A549 (cell line): ENCODE measurements around the gene LMNTD1. TPM values are rescaled to one million over a fixed set of nuclear protein-coding genes. Genes with fewer than 3 reads are reported as not detected.

ENCODE experiments used
- ATAC-seq, 2 experiments: fragments of 200-7000 bp in 1 of 2; fragments of >200 bp in 1 of 2; cut with Nextera tagmentation in 1 of 2; cut with Tn5 transposase in 1 of 2; 3 replicates each; pipeline versions ENCODE4 v1.8.0 to v1.9.1; 2018 to 2020; ENCODE audit warnings: mild to moderate bottlenecking in 1 of 2, moderate library complexity in 1 of 2
- CTCF ChIA-PET: fragments of 300-600 bp; sonication (Branson Sonifier 250); formaldehyde crosslinking; extraction: SDS; loops from one replicate; lab custom pipeline; 2021; ENCODE audit warnings: antibody characterized with exemption, inconsistent platforms; lab: Yijun Ruan, JAX
- POLR2A ChIA-PET: fragments of 350-600 bp; formaldehyde crosslinking; extraction: SDS; loops from one replicate; lab custom pipeline; 2021; ENCODE audit warnings: antibody characterized with exemption, inconsistent platforms; lab: Yijun Ruan, JAX
- DNase-seq, 2 experiments: peaks; one replicate each; pipeline versions ENCODE4 v3.0.0 to v3.0.0-alpha.2; 2011 to 2016; ENCODE audit warnings: low read depth in 1 of 2, low spot score in 1 of 2
- FAIRE-seq: peaks from 2 replicates; lab custom pipeline; 2011; peaks lifted over from hg19 to GRCh38; lab: Jason Lieb, UNC
- H3K27ac ChIP-seq, 2 experiments: fragments of >200 bp; sonication (Bioruptor Twin); formaldehyde crosslinking; 3 replicates each; pipeline ENCODE4 v1.5.1; 2016 to 2017
- H3K4me1 ChIP-seq: fragments of >200 bp; sonication (Bioruptor Twin); formaldehyde crosslinking; 3 replicates; pipeline ENCODE4 v1.6.1; 2016
- H3K4me2 ChIP-seq: fragments of >200 bp; sonication (Bioruptor Twin); formaldehyde crosslinking; 3 replicates; pipeline ENCODE4 v1.6.1; 2016
- H3K4me3 ChIP-seq: fragments of >200 bp; sonication (Bioruptor Twin); formaldehyde crosslinking; 3 replicates; pipeline ENCODE4 v1.5.1; 2016
- H3K9me3 ChIP-seq: fragments of >200 bp; sonication (Bioruptor Twin); formaldehyde crosslinking; 3 replicates; pipeline ENCODE4 v1.6.1; 2016
- BHLHE40 ChIP-seq: IDR thresholded peaks from 2 replicates; pipeline ENCODE4 v1.6.1; 2012; ENCODE audit warnings: low read depth, low read length, inconsistent platforms
- CBX2 ChIP-seq: fragments of 200-600 bp; sonication (generic); IDR thresholded peaks from 2 replicates; pipeline ENCODE4 v1.6.1; 2016; ENCODE audit warnings: low read depth, mild to moderate bottlenecking, borderline replicate concordance
- CBX8 ChIP-seq: fragments of 200-600 bp; sonication (generic); IDR thresholded peaks from 2 replicates; pipeline ENCODE4 v1.6.1; 2016
- CHD4 ChIP-seq: fragments of 200-600 bp; sonication (generic); IDR thresholded peaks from 2 replicates; pipeline ENCODE4 v1.6.1; 2016; ENCODE audit warnings: antibody characterized with exemption, mild to moderate bottlenecking, borderline replicate concordance
- CTCF ChIP-seq: fragments of >200 bp; sonication (Bioruptor Twin); formaldehyde crosslinking; IDR thresholded peaks from 3 replicates; pipeline ENCODE4 v1.5.1; 2016
- EHF ChIP-seq: fragments of 250-450 bp; sonication (Bioruptor Pico); IDR thresholded peaks from 2 replicates; pipeline ENCODE4 v1.5.0; 2020; ENCODE audit warnings: mild to moderate bottlenecking
- EHMT2 ChIP-seq: fragments of 200-600 bp; sonication (generic); IDR thresholded peaks from 2 replicates; pipeline ENCODE4 v1.6.1; 2016; ENCODE audit warnings: antibody characterized with exemption, low read depth, mild to moderate bottlenecking, moderate library complexity
- ESRRA ChIP-seq: fragments of 150-350 bp; IDR thresholded peaks from 2 replicates; pipeline ENCODE4 v1.6.1; 2014; ENCODE audit warnings: mild to moderate bottlenecking, low read length, borderline replicate concordance
- FOSL2 ChIP-seq, 2 experiments: fragments of 450-650 bp in 1 of 2; fragments of >200 bp in 1 of 2; sonication (Bioruptor Twin) in 1 of 2; formaldehyde crosslinking; IDR thresholded peaks; 2 replicates each; pipeline versions ENCODE4 v1.5.0 to v1.6.1; 2016 to 2020; ENCODE audit warnings: mild to moderate bottlenecking in 1 of 2, moderate library complexity in 1 of 2
- HDAC2 ChIP-seq: fragments of 200-600 bp; sonication (generic); IDR thresholded peaks from 2 replicates; pipeline ENCODE4 v1.6.1; 2016
- HES2 ChIP-seq: fragments of >200 bp; sonication (Bioruptor Twin); formaldehyde crosslinking; IDR thresholded peaks from 2 replicates; pipeline ENCODE4 v1.6.1; 2016
- HEYL ChIP-seq: fragments of 250-450 bp; sonication (Bioruptor Pico); IDR thresholded peaks from 2 replicates; pipeline ENCODE4 v1.8.0; 2021; ENCODE audit warnings: mild to moderate bottlenecking, moderate library complexity
- HOXB13 ChIP-seq: fragments of 250-450 bp; sonication (Bioruptor Pico); IDR thresholded peaks from 2 replicates; pipeline ENCODE4 v1.5.0; 2020; ENCODE audit warnings: low read depth, mild to moderate bottlenecking, moderate library complexity
- HOXB5 ChIP-seq: fragments of 250-450 bp; sonication (Bioruptor Pico); IDR thresholded peaks from 2 replicates; pipeline ENCODE4 v1.5.0; 2020; ENCODE audit warnings: mild to moderate bottlenecking, moderate library complexity
- KDM1A ChIP-seq: fragments of 200-600 bp; sonication (generic); IDR thresholded peaks from 2 replicates; pipeline ENCODE4 v1.6.1; 2016; ENCODE audit warnings: low read depth, mild to moderate bottlenecking
- NR3C1 ChIP-seq: fragments of >200 bp; sonication (Bioruptor Twin); formaldehyde crosslinking; IDR thresholded peaks from 3 replicates; pipeline ENCODE4 v1.6.1; 2017
- POLR2A ChIP-seq: IDR thresholded peaks from 2 replicates; pipeline ENCODE4 v1.6.1; 2012; ENCODE audit warnings: mild to moderate bottlenecking, low read length
- RNF2 ChIP-seq: fragments of 200-600 bp; sonication (generic); IDR thresholded peaks from 2 replicates; pipeline ENCODE4 v1.6.1; 2016; ENCODE audit warnings: low read depth, mild to moderate bottlenecking, antibody characterized with exemption, moderate library complexity, borderline replicate concordance
- SMC3 ChIP-seq: fragments of >200 bp; sonication (Bioruptor Twin); formaldehyde crosslinking; IDR thresholded peaks from 3 replicates; pipeline ENCODE4 v1.6.1; 2018; ENCODE audit warnings: inconsistent platforms
- TFCP2L1 ChIP-seq: fragments of 250-450 bp; sonication (Bioruptor Pico); IDR thresholded peaks from 2 replicates; pipeline ENCODE4 v1.5.0; 2021; ENCODE audit warnings: mild to moderate bottlenecking
- USF2 ChIP-seq: fragments of 450-650 bp; IDR thresholded peaks from 2 replicates; pipeline ENCODE4 v1.6.1; 2014; ENCODE audit warnings: antibody characterized with exemption
- ZSCAN20 ChIP-seq: fragments of 250-450 bp; sonication (Bioruptor Pico); IDR thresholded peaks from 2 replicates; pipeline ENCODE4 v1.8.0; 2022; ENCODE audit warnings: mild to moderate bottlenecking, moderate library complexity
- WGBS: methylation state at CpG from one replicate; pipeline ENCODE4 v1.1.6; 2017; ENCODE audit errors: missing lambda C conversion rate; 5-methylcytosine and 5-hydroxymethylcytosine counted together
- polyA plus RNA-seq, 4 experiments: library from polyadenylated mRNA; depleted of rRNA in 3 of 4; stranded (reverse); fragments of >200 nt; fragmentation: RNase III in 1 of 4; extraction: RNeasy Plus Mini Kit Qiagen cat#74134 plus additional on column Dnase treatment in 1 of 4; gene quantifications; 2 replicates in 3 of 4; 3 replicates in 1 of 4; pipeline ENCODE4 v1.2.3, GENCODE V29; 2011 to 2017
- TF ChIP-seq, protein P1 (sequence below): fragments of >200 bp; sonication (Bioruptor Twin); formaldehyde crosslinking; IDR thresholded peaks from 3 replicates; pipeline ENCODE4 v1.6.1; 2016

The LMNTD1 gene
- polyA plus RNA-seq, 2 of the 4 experiments (the other 2 are of a cell fraction): not detected

- Histone ChIP-seq H3K4me2 (no peak overlapping the region), H3K9me3 (peaks cover 7% of the 10 kb centered on the region; the same call in 2 of the 3 replicates), H3K4me1 (no peaks in the 10 kb centered on the region), H3K27ac (no peak overlapping the region), H3K4me3 (no peak overlapping the region)
- 29% methylated on average over 1 of the region's 1 CpG for WGBS
- ATAC-seq: no peak
- ChIA-PET POLR2A (no interaction called here), CTCF (no interaction called here)
- TF ChIP-seq BHLHE40: no peak
- TF ChIP-seq NR3C1: no peak
- no peak for TF ChIP-seq POLR2A
- no peak for TF ChIP-seq KDM1A
- no peak for TF ChIP-seq EHMT2
- no peak for TF ChIP-seq HES2
- no peak for TF ChIP-seq CTCF
- no peak for FAIRE-seq
- no peak for DNase-seq
These were observed 50.5 kb downstream of the LMNTD1 start for GRCh38 chr12:25502596-25502995.

DNA sequence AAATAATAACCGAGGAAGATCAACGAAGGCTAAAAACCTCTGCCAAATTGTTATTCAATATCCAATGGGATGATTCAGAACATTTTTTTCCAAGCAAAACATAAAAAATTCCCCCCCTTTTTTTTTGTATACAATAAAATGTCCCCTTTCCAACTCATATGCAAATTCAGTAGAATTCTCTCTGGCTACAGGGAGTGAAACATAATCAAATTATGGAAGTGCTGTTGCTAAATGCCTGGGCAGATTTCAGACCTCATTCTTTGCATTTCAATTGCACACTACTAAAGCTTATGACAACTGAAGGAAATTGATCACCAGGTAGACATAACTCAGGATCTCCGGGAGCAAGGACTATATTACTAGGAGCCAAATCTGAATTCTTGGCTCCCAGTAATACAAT is 51.0 kb downstream of the LMNTD1 start:
- TF ChIP-seq HOXB13: no peak
- TF ChIP-seq, protein P1, sequence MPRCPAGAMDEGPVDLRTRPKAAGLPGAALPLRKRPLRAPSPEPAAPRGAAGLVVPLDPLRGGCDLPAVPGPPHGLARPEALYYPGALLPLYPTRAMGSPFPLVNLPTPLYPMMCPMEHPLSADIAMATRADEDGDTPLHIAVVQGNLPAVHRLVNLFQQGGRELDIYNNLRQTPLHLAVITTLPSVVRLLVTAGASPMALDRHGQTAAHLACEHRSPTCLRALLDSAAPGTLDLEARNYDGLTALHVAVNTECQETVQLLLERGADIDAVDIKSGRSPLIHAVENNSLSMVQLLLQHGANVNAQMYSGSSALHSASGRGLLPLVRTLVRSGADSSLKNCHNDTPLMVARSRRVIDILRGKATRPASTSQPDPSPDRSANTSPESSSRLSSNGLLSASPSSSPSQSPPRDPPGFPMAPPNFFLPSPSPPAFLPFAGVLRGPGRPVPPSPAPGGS: no peak
- TF ChIP-seq CBX2: no peak
- no peak for TF ChIP-seq HEYL
- no peak for TF ChIP-seq SMC3
- no peak for TF ChIP-seq ESRRA
- TF ChIP-seq HDAC2: no peak
- TF ChIP-seq CBX8: no peak
- no peak for TF ChIP-seq KDM1A
- no peak for TF ChIP-seq TFCP2L1 (CRISPR knock-in tag)
- no peak for TF ChIP-seq POLR2A
- no peak for TF ChIP-seq ZSCAN20 (CRISPR knock-in tag)
- no peak for TF ChIP-seq EHF (CRISPR knock-in tag)
- no peak for TF ChIP-seq USF2
- TF ChIP-seq RNF2: no peak
- TF ChIP-seq HOXB5 (CRISPR knock-in tag): no peak
- ChIA-PET CTCF (no interaction called here), POLR2A (interaction anchor here (0.6 kb wide), 1 partner anchor 487 kb away, joined by 5 read pairs; no protein-coding TSS in a partner anchor)
- ATAC-seq (no peak), FAIRE-seq (no peak), DNase-seq (no peak)
- no peak overlapping the region for H3K4me2 ChIP-seq
- H3K27ac ChIP-seq: no peak overlapping the region
- WGBS: 66% methylated on average over 3 of the region's 3 CpGs
- peaks cover 7% of the 10 kb centered on the region; the same call in 2 of the 3 replicates for H3K9me3 ChIP-seq
- no peak overlapping the region for H3K4me3 ChIP-seq
- no peaks in the 10 kb centered on the region for H3K4me1 ChIP-seq

DNA sequence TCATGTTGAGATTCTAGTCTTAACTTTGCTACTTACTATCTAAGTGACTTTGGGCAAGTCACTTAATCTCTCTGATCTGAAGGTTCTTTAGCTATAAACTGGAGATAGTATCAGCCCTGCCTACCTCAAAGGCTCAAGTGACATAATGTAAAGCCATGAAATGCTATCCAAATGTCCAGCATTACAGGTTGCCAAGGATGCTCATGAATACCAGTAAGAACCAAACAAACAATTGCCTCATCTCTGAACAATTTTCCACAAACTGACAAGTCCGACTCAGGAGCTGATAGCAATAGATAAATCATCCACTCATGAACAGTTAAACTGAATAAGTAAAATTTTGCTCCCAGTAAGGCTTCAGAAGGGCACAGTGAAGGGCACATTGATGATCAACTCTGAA is 51.5 kb downstream of the LMNTD1 start:
- H3K4me1 ChIP-seq: no peaks in the 10 kb centered on the region
- no peak overlapping the region for H3K27ac ChIP-seq
- ATAC-seq (no peak), FAIRE-seq (no peak), DNase-seq (no peak)
- TF ChIP-seq ESRRA: no peak
- TF ChIP-seq HES2: no peak
- TF ChIP-seq FOSL2 (IDR thresholded peaks at IDR 0.05): no peak
- TF ChIP-seq FOSL2 (CRISPR knock-in tag; IDR thresholded peaks at IDR 0.05): no peak
- no peak for TF ChIP-seq CHD4
- TF ChIP-seq HDAC2: no peak
- no peak for TF ChIP-seq HOXB5 (CRISPR knock-in tag)
- TF ChIP-seq HEYL: no peak
- TF ChIP-seq, protein P1: no peak
- CTCF ChIA-PET: no interaction called here
- H3K4me3 ChIP-seq: no peak overlapping the region
- no peak overlapping the region for H3K4me2 ChIP-seq
- WGBS: 0% methylated on average over 1 of the region's 1 CpG
- peaks cover 7% of the 10 kb centered on the region; the same call in 2 of the 3 replicates for H3K9me3 ChIP-seq
- POLR2A ChIA-PET: interaction anchor here (0.6 kb wide), 1 partner anchor 486 kb away, joined by 5 read pairs; no protein-coding TSS in a partner anchor
